Hepatocyte (in vitro differentiated cells): Measurements from ENCODE around the gene RPH3AL. TPM values are rescaled to one million over a fixed set of nuclear protein-coding genes. Genes with fewer than 3 reads are reported as not detected.

Source experiments
- DNase-seq: peaks from one replicate; pipeline ENCODE4 v3.0.0-alpha.2; 2016; ENCODE audit warnings: low spot score
- H2AFZ ChIP-seq: fragments of 200-600 bp; sonication (generic); 2 replicates; pipeline ENCODE4 v1.6.0; 2016; ENCODE audit warnings: antibody characterized with exemption, mild to moderate bottlenecking
- H3K27ac ChIP-seq: fragments of 200-600 bp; sonication (generic); 2 replicates; pipeline ENCODE4 v1.5.1; 2016; ENCODE audit warnings: mild to moderate bottlenecking
- H3K27me3 ChIP-seq: fragments of 200-600 bp; sonication (generic); 2 replicates; pipeline ENCODE4 v1.6.1; 2016
- H3K36me3 ChIP-seq: fragments of 200-600 bp; sonication (generic); replicated peaks from 2 replicates; pipeline ENCODE4 v1.5.1; 2016; ENCODE audit warnings: low read depth; ENCODE audit not compliant: insufficient read depth
- H3K4me1 ChIP-seq: fragments of 200-600 bp; sonication (generic); 2 replicates; pipeline ENCODE4 v1.5.1; 2016; ENCODE audit warnings: mild to moderate bottlenecking, moderate library complexity; ENCODE audit not compliant: insufficient read depth
- H3K4me2 ChIP-seq: fragments of 200-600 bp; sonication (generic); 2 replicates; pipeline ENCODE4 v1.6.0; 2016
- H3K4me3 ChIP-seq: fragments of 200-600 bp; sonication (generic); 2 replicates; pipeline ENCODE4 v1.5.1; 2016; ENCODE audit warnings: mild to moderate bottlenecking
- H3K79me2 ChIP-seq: fragments of 200-600 bp; sonication (generic); 2 replicates; pipeline ENCODE4 v1.6.0; 2017; ENCODE audit warnings: mild to moderate bottlenecking
- H3K9me2 ChIP-seq: fragments of 200-600 bp; sonication (generic); replicated peaks from 2 replicates; pipeline ENCODE4 v1.6.0; 2017; ENCODE audit warnings: mild to moderate bottlenecking; ENCODE audit not compliant: insufficient read depth
- H3K9me3 ChIP-seq: fragments of 200-600 bp; sonication (generic); 2 replicates; pipeline ENCODE4 v1.5.1; 2016; ENCODE audit warnings: low read depth, mild to moderate bottlenecking
- H4K20me1 ChIP-seq: fragments of 200-600 bp; sonication (generic); 2 replicates; pipeline ENCODE4 v1.6.0; 2016; ENCODE audit warnings: mild to moderate bottlenecking; ENCODE audit not compliant: insufficient read depth, poor library complexity, severe bottlenecking
- CTCF ChIP-seq: fragments of 200-600 bp; sonication (generic); IDR thresholded peaks from 2 replicates; pipeline ENCODE4 v1.5.1; 2016; ENCODE audit warnings: antibody characterized with exemption, mild to moderate bottlenecking; ENCODE audit not compliant: poor library complexity
- EZH2 ChIP-seq: fragments of 200-600 bp; sonication (generic); IDR thresholded peaks from 2 replicates; pipeline ENCODE4 v1.6.1; 2016; ENCODE audit warnings: antibody characterized with exemption, mild to moderate bottlenecking, borderline replicate concordance
- EZH2phosphoT487 ChIP-seq: fragments of 200-600 bp; sonication (generic); IDR thresholded peaks from one replicate; pipeline ENCODE4 v1.6.1; 2018; ENCODE audit warnings: antibody characterized with exemption, mild to moderate bottlenecking, low read depth, moderate library complexity; ENCODE audit not compliant: unreplicated experiment, severe bottlenecking
- WGBS: methylation state at CpG from one replicate; pipeline ENCODE4 v1.1.6; 2016; ENCODE audit warnings: low lambda C conversion rate; ENCODE audit errors: missing lambda C conversion rate; 5-methylcytosine and 5-hydroxymethylcytosine counted together
- polyA plus RNA-seq: library from polyadenylated mRNA; unstranded; fragments of >200 nt; fragmentation: Nextera tagmentation; extraction: Ambion mirVana; gene quantifications from 2 replicates; pipeline ENCODE4 v1.2.1, GENCODE V29; 2016
- total RNA-seq: library from RNA; depleted of rRNA; stranded (reverse); fragments of >200 nt; gene quantifications from 2 replicates; pipeline ENCODE4 v1.2.3, GENCODE V29; 2014

The RPH3AL gene
- total and polyA plus RNA-seq, 2 experiments from 2014 or later = 7.0 to 7.6 TPM

GRCh38 chr17:307741-308507 is 44.7 kb downstream of the RPH3AL start:
- no peak overlapping the region for H3K27ac ChIP-seq
- no peaks in the 10 kb centered on the region for H3K9me2 ChIP-seq
- no peaks in the 10 kb centered on the region for H3K79me2 ChIP-seq
- no peaks in the 10 kb centered on the region for H3K36me3 ChIP-seq
- 82% methylated on average over 22 of the region's 22 CpGs for WGBS
- no peak overlapping the region for H2AFZ ChIP-seq
- no peak overlapping the region for H3K4me2 ChIP-seq
- H3K4me1 ChIP-seq = no peaks in the 10 kb centered on the region
- H3K9me3 ChIP-seq = no peaks in the 10 kb centered on the region
- no peaks in the 10 kb centered on the region for H4K20me1 ChIP-seq
- no peak for DNase-seq
- no peaks in the 10 kb centered on the region for H3K27me3 ChIP-seq
- H3K4me3 ChIP-seq = no peak overlapping the region
- no peak for TF ChIP-seq EZH2phosphoT487
- no peak for TF ChIP-seq EZH2

GRCh38 chr17:307295-307691 is 45.3 kb downstream of the RPH3AL start:
- no peak overlapping the region for H3K27ac ChIP-seq
- no peak overlapping the region for H3K4me3 ChIP-seq
- no peaks in the 10 kb centered on the region for H3K36me3 ChIP-seq
- no peak for TF ChIP-seq EZH2
- TF ChIP-seq EZH2phosphoT487 = no peak
- no peak for TF ChIP-seq CTCF
- H3K79me2 ChIP-seq = no peaks in the 10 kb centered on the region
- no peaks in the 10 kb centered on the region for H3K27me3 ChIP-seq
- DNase-seq = no peak
- no peak overlapping the region for H3K4me2 ChIP-seq
- WGBS = 92% methylated on average over 10 of the region's 16 CpGs
- H3K4me1 ChIP-seq = no peaks in the 10 kb centered on the region
- no peaks in the 10 kb centered on the region for H4K20me1 ChIP-seq
- H3K9me3 ChIP-seq = no peaks in the 10 kb centered on the region
- no peaks in the 10 kb centered on the region for H3K9me2 ChIP-seq
- no peak overlapping the region for H2AFZ ChIP-seq

GRCh38 chr17:306536-307294 is 45.9 kb downstream of the RPH3AL start:
- Histone ChIP-seq H3K4me2 (no peak overlapping the region), H3K79me2 (no peaks in the 10 kb centered on the region), H3K9me2 (no peaks in the 10 kb centered on the region), H3K4me3 (no peak overlapping the region), H3K9me3 (no peaks in the 10 kb centered on the region), H3K4me1 (no peaks in the 10 kb centered on the region), H4K20me1 (no peaks in the 10 kb centered on the region), H3K27me3 (no peaks in the 10 kb centered on the region), H3K36me3 (no peaks in the 10 kb centered on the region), H3K27ac (no peak overlapping the region), H2AFZ (no peak overlapping the region)
- WGBS = 96% methylated on average over 15 of the region's 26 CpGs
- TF ChIP-seq CTCF = no peak
- no peak for TF ChIP-seq EZH2phosphoT487
- TF ChIP-seq EZH2 = no peak
- no peak for DNase-seq

- no peaks in the 10 kb centered on the region for H3K9me3 ChIP-seq
- TF ChIP-seq CTCF = no peak
- TF ChIP-seq EZH2 = no peak
- TF ChIP-seq EZH2phosphoT487 = no peak
- H3K27ac ChIP-seq = no peak overlapping the region
- H4K20me1 ChIP-seq = no peaks in the 10 kb centered on the region
- no peak for DNase-seq
- H3K36me3 ChIP-seq = no peaks in the 10 kb centered on the region
- H3K9me2 ChIP-seq = no peaks in the 10 kb centered on the region
- H3K4me2 ChIP-seq = no peak overlapping the region
- H3K79me2 ChIP-seq = no peaks in the 10 kb centered on the region
- H3K4me1 ChIP-seq = no peaks in the 10 kb centered on the region
- no peak overlapping the region for H3K4me3 ChIP-seq
- H3K27me3 ChIP-seq = no peaks in the 10 kb centered on the region
- H2AFZ ChIP-seq = no peak overlapping the region
- 96% methylated on average over 10 of the region's 16 CpGs for whole genome bisulfite sequencing
Observed at GRCh38 chr17:306116-306515, 46.5 kb downstream of the RPH3AL start.
